CD8-positive, alpha-beta memory T cell (primary cell): ENCODE measurements around the gene DTX1. TPM values are rescaled to one million over a fixed set of nuclear protein-coding genes. Genes with fewer than 3 reads are reported as not detected.
"Not testable (repeated sequence)": the region's sequence is repeated elsewhere in the genome, so short reads cannot be mapped to it uniquely, and the experiment has no call there.

Source experiments
- CTCF ChIA-PET: fragments of 350-600 bp; sonication (Branson Sonifier 250); formaldehyde crosslinking; loops from one replicate; lab custom pipeline; 2021; ENCODE audit warnings: antibody characterized with exemption; lab: Charles Lee
- POLR2A ChIA-PET: fragments of 350-600 bp; sonication (Branson Sonifier 250); formaldehyde crosslinking; loops from one replicate; lab custom pipeline; 2021; ENCODE audit warnings: antibody characterized with exemption; lab: Charles Lee
- DNase-seq, 5 donors: peaks; one replicate each; pipeline versions ENCODE4 v3.0.0 to v3.0.0-alpha.2; 2020 to 2022; ENCODE audit warnings: mixed read lengths in 1 of 5
- H3K27ac ChIP-seq: one replicate; pipeline ENCODE4 v1.7.0; 2013; ENCODE audit warnings: low read depth, mild to moderate bottlenecking, low read length, moderate library complexity
- H3K27me3 ChIP-seq: 2 replicates; pipeline ENCODE4 v1.7.0; 2013; ENCODE audit warnings: low read length, mild to moderate bottlenecking; ENCODE audit not compliant: insufficient read depth, poor library complexity, severe bottlenecking
- H3K36me3 ChIP-seq: 2 replicates; pipeline ENCODE4 v1.7.0; 2013; ENCODE audit warnings: mild to moderate bottlenecking, low read length, moderate library complexity; ENCODE audit not compliant: insufficient read depth
- H3K4me1 ChIP-seq: 2 replicates; pipeline ENCODE4 v1.7.0; 2013; ENCODE audit warnings: mild to moderate bottlenecking, low read length, moderate library complexity; ENCODE audit not compliant: insufficient read depth
- H3K4me3 ChIP-seq: 2 replicates; pipeline ENCODE4 v1.7.0; 2013; ENCODE audit warnings: mild to moderate bottlenecking, low read length
- H3K9me3 ChIP-seq: 2 replicates; pipeline ENCODE4 v1.7.0; 2013; ENCODE audit warnings: mild to moderate bottlenecking, low read length
- H3K27ac Mint-ChIP-seq, 8 donors: one replicate each; pipeline ENCODE4 v1.8.0; 2020 to 2021; ENCODE audit warnings: mixed read lengths in 8 of 8, mild to moderate bottlenecking in 6 of 8, inconsistent platforms in 3 of 8, moderate library complexity in 3 of 8
- H3K27me3 Mint-ChIP-seq, 2 donors: one replicate each; pipeline ENCODE4 v1.8.0; 2020 to 2021; ENCODE audit warnings: mixed read lengths in 2 of 2, mild to moderate bottlenecking in 1 of 2, moderate library complexity in 1 of 2
- H3K36me3 Mint-ChIP-seq, 3 donors: one replicate each; pipeline ENCODE4 v1.8.0; 2020 to 2021; ENCODE audit warnings: mixed read lengths in 3 of 3, inconsistent platforms in 1 of 3, mild to moderate bottlenecking in 1 of 3
- H3K4me1 Mint-ChIP-seq, 3 donors: one replicate each; pipeline ENCODE4 v1.8.0; 2020 to 2021; ENCODE audit warnings: mixed read lengths in 3 of 3, inconsistent platforms in 1 of 3, mild to moderate bottlenecking in 1 of 3
- H3K4me3 Mint-ChIP-seq, 7 donors: one replicate each; pipeline ENCODE4 v1.8.0; 2020 to 2021; ENCODE audit warnings: mixed read lengths in 7 of 7, mild to moderate bottlenecking in 6 of 7, moderate library complexity in 4 of 7, inconsistent platforms in 2 of 7
- H3K9me3 Mint-ChIP-seq, 5 donors: one replicate each; pipeline ENCODE4 v1.8.0; 2020 to 2022; ENCODE audit warnings: mixed read lengths in 5 of 5, mild to moderate bottlenecking in 3 of 5, moderate library complexity in 2 of 5, inconsistent platforms in 1 of 5
- polyA plus RNA-seq: library from polyadenylated mRNA; unstranded; fragments of 300-500 nt; fragmentation: Illumina TruSeq; gene quantifications from one replicate; pipeline ENCODE4 v1.2.3, GENCODE V29; 2021
- total RNA-seq, 2 experiments: library from RNA; stranded (reverse); gene quantifications; one replicate each; pipeline ENCODE4 v1.2.3, GENCODE V29; 2021

The DTX1 gene
- total and polyA plus RNA-seq, 3 experiments from 2014 or later, result 0.98 to 2.2 (median 2.0) TPM

GRCh38 chr12:113115455-113116126, 59.1 kb downstream of the DTX1 start:
- H3K4me1 Mint-ChIP-seq, result peaks cover 0 to 3% (median 3%) of the 10 kb centered on the region in 3 donors
- CTCF ChIA-PET, result interaction anchor here (1.1 kb wide), 1 partner anchor 15 kb away, joined by 3 read pairs; no protein-coding TSS in a partner anchor
- POLR2A ChIA-PET, result no interaction called here
- no peak overlapping the region for H3K27ac Mint-ChIP-seq
- H3K36me3 Mint-ChIP-seq, result no peaks in the 10 kb centered on the region
- peaks cover 0 to 5% of the 10 kb centered on the region in 2 donors for H3K27me3 Mint-ChIP-seq
- no peak overlapping the region for H3K4me3 Mint-ChIP-seq
- Histone ChIP-seq H3K9me3 (no peaks in the 10 kb centered on the region), H3K4me3 (no peak overlapping the region), H3K27me3 (no peaks in the 10 kb centered on the region), H3K36me3 (no peaks in the 10 kb centered on the region), H3K4me1 (no peaks in the 10 kb centered on the region), H3K27ac (no peak overlapping the region)
- H3K9me3 Mint-ChIP-seq, result no peaks in the 10 kb centered on the region
- DNase-seq, result no peak

- H3K9me3 Mint-ChIP-seq, result no peaks in the 10 kb centered on the region
- Histone ChIP-seq H3K36me3 (no peaks in the 10 kb centered on the region), H3K4me3 (no peak overlapping the region), H3K27me3 (no peaks in the 10 kb centered on the region), H3K4me1 (no peaks in the 10 kb centered on the region), H3K9me3 (no peaks in the 10 kb centered on the region), H3K27ac (no peak overlapping the region)
- H3K4me3 Mint-ChIP-seq, result no peak overlapping the region
- POLR2A ChIA-PET, result no interaction called here
- CTCF ChIA-PET, result no interaction called here
- no peaks in the 10 kb centered on the region for H3K36me3 Mint-ChIP-seq
- no peak for DNase-seq
- peaks cover 3 to 10% of the 10 kb centered on the region in 2 donors for H3K27me3 Mint-ChIP-seq
- no peaks in the 10 kb centered on the region for H3K4me1 Mint-ChIP-seq
- H3K27ac Mint-ChIP-seq, result no peak overlapping the region
These were observed 60.3 kb downstream of the DTX1 start for GRCh38 chr12:113116875-113117274.

- H3K27ac Mint-ChIP-seq, H3K27ac ChIP-seq, H3K27me3 ChIP-seq, H3K9me3 ChIP-seq, H3K4me3 Mint-ChIP-seq, H3K9me3 Mint-ChIP-seq, H3K36me3 Mint-ChIP-seq, H3K4me1 ChIP-seq, H3K36me3 ChIP-seq, H3K4me3 ChIP-seq, DNase-seq, POLR2A ChIA-PET, CTCF ChIA-PET, H3K4me1 Mint-ChIP-seq: not testable (repeated sequence)
- peaks cover 3 to 15% of the 10 kb centered on the region in 2 donors for H3K27me3 Mint-ChIP-seq
These were observed 61.2 kb downstream of the DTX1 start for GRCh38 chr12:113117684-113118083.

GRCh38 chr12:113118142-113118541, 61.6 kb downstream of the DTX1 start:
- H3K9me3 ChIP-seq, result no peaks in the 10 kb centered on the region
- H3K4me3 ChIP-seq, result no peak overlapping the region
- H3K9me3 Mint-ChIP-seq, result peaks cover 0 to 6% (median 4%) of the 10 kb centered on the region in 5 donors
- H3K27me3 Mint-ChIP-seq, result peaks cover 3 to 15% of the 10 kb centered on the region in 2 donors
- no peak overlapping the region for H3K27ac ChIP-seq
- H3K27ac Mint-ChIP-seq, result no peak overlapping the region
- no peaks in the 10 kb centered on the region for H3K4me1 Mint-ChIP-seq
- DNase-seq, result no peak
- H3K4me3 Mint-ChIP-seq, result no peak overlapping the region
- no peaks in the 10 kb centered on the region for H3K27me3 ChIP-seq
- peaks cover 0 to under 1% (median under 1%) of the 10 kb centered on the region in 3 donors for H3K36me3 Mint-ChIP-seq
- no peaks in the 10 kb centered on the region for H3K4me1 ChIP-seq
- ChIA-PET CTCF (no interaction called here), POLR2A (no interaction called here)
- H3K36me3 ChIP-seq, result no peaks in the 10 kb centered on the region

- no peak overlapping the region for H3K27ac ChIP-seq
- H3K4me1 ChIP-seq, result no peaks in the 10 kb centered on the region
- Mint-ChIP-seq H3K9me3 (peaks cover 0 to 8% (median 7%) of the 10 kb centered on the region in 5 donors), H3K4me1 (no peaks in the 10 kb centered on the region), H3K27ac (no peak overlapping the region), H3K4me3 (no peak overlapping the region), H3K27me3 (peaks cover 3 to 15% of the 10 kb centered on the region in 2 donors), H3K36me3 (peaks cover 0 to 5% (median 3%) of the 10 kb centered on the region in 3 donors)
- H3K27me3 ChIP-seq, result no peaks in the 10 kb centered on the region
- ChIA-PET CTCF (no interaction called here), POLR2A (no interaction called here)
- no peaks in the 10 kb centered on the region for H3K36me3 ChIP-seq
- no peak overlapping the region for H3K4me3 ChIP-seq
- no peaks in the 10 kb centered on the region for H3K9me3 ChIP-seq
- no peak for DNase-seq
These were observed 63.6 kb downstream of the DTX1 start for GRCh38 chr12:113119980-113120669.

GRCh38 chr12:113120670-113121370, 64.3 kb downstream of the DTX1 start:
- peaks cover 0 to 8% (median 7%) of the 10 kb centered on the region in 5 donors for H3K9me3 Mint-ChIP-seq
- POLR2A ChIA-PET, result no interaction called here
- H3K4me3 ChIP-seq, result no peak overlapping the region
- H3K27ac Mint-ChIP-seq, result no peak overlapping the region
- H3K36me3 ChIP-seq, result no peaks in the 10 kb centered on the region
- DNase-seq, result no peak
- H3K4me1 ChIP-seq, result no peaks in the 10 kb centered on the region
- no peak overlapping the region for H3K4me3 Mint-ChIP-seq
- no peaks in the 10 kb centered on the region for H3K9me3 ChIP-seq
- no peaks in the 10 kb centered on the region for H3K27me3 ChIP-seq
- CTCF ChIA-PET, result interaction anchor here (0.9 kb wide), 1 partner anchor 20 kb away, joined by 3 read pairs; no protein-coding TSS in a partner anchor
- H3K27ac ChIP-seq, result no peak overlapping the region
- H3K4me1 Mint-ChIP-seq, result no peaks in the 10 kb centered on the region
- peaks cover 3 to 15% of the 10 kb centered on the region in 2 donors for H3K27me3 Mint-ChIP-seq
- H3K36me3 Mint-ChIP-seq, result peaks cover 0 to 5% (median 3%) of the 10 kb centered on the region in 3 donors

- no peaks in the 10 kb centered on the region for H3K4me1 Mint-ChIP-seq
- no peaks in the 10 kb centered on the region for H3K36me3 ChIP-seq
- no peaks in the 10 kb centered on the region for H3K4me1 ChIP-seq
- no peaks in the 10 kb centered on the region for H3K27me3 Mint-ChIP-seq
- no peaks in the 10 kb centered on the region for H3K27me3 ChIP-seq
- no peaks in the 10 kb centered on the region for H3K9me3 ChIP-seq
- H3K36me3 Mint-ChIP-seq, result peaks cover 0 to 5% (median 3%) of the 10 kb centered on the region in 3 donors
- H3K27ac Mint-ChIP-seq, result no peak overlapping the region
- no peak overlapping the region for H3K4me3 ChIP-seq
- DNase-seq, result no peak
- ChIA-PET CTCF (no interaction called here), POLR2A (no interaction called here)
- H3K27ac ChIP-seq, result no peak overlapping the region
- H3K4me3 Mint-ChIP-seq, result no peak overlapping the region
- peaks cover 0 to 7% (median 5%) of the 10 kb centered on the region in 5 donors for H3K9me3 Mint-ChIP-seq
These were observed 71.3 kb downstream of the DTX1 start for GRCh38 chr12:113127791-113128199.
